Peyer's patch (tissue), 4 donors: Measurements from ENCODE around the gene SYT11.

Source experiments
- POLR2A ChIP-seq, 2 donors: fragments of 450-650 bp; IDR thresholded peaks; one replicate each; pipeline ENCODE4 v1.5.1; 2017; ENCODE audit warnings: antibody characterized with exemption in 2 of 2, mild to moderate bottlenecking in 2 of 2, moderate library complexity in 2 of 2
- TF ChIP-seq, protein P1 (sequence below), 6 experiments: fragments of 450-650 bp in 4 of 6; fragments of 200-600 bp in 2 of 6; sonication (generic) in 1 of 6; IDR thresholded peaks; one replicate each; pipeline ENCODE4 v1.5.1; 2017 to 2019; ENCODE audit warnings: antibody characterized with exemption in 6 of 6, mild to moderate bottlenecking in 3 of 6, moderate library complexity in 1 of 6

DNA sequence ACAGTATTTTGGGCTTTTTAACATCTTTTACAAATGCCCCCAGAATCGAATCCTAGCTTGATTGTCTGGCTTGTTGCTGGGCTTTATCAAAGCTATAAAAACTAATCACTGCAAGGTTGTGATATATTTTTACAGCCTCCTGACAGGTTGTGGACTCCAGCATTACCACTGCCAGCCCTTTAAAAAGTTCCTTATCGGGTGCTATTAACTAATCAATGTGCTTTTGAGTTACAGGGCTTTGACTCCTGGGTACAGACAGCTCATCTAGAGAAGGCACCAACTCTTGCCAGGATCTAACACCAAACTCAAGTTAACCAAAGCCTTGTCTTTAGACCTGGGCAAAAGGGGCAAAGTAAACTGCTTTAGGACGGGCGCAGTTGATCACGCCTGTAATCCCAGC, 19.0 kb upstream of the SYT11 start:
- TF ChIP-seq, protein P1, sequence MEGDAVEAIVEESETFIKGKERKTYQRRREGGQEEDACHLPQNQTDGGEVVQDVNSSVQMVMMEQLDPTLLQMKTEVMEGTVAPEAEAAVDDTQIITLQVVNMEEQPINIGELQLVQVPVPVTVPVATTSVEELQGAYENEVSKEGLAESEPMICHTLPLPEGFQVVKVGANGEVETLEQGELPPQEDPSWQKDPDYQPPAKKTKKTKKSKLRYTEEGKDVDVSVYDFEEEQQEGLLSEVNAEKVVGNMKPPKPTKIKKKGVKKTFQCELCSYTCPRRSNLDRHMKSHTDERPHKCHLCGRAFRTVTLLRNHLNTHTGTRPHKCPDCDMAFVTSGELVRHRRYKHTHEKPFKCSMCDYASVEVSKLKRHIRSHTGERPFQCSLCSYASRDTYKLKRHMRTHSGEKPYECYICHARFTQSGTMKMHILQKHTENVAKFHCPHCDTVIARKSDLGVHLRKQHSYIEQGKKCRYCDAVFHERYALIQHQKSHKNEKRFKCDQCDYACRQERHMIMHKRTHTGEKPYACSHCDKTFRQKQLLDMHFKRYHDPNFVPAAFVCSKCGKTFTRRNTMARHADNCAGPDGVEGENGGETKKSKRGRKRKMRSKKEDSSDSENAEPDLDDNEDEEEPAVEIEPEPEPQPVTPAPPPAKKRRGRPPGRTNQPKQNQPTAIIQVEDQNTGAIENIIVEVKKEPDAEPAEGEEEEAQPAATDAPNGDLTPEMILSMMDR (IDR thresholded peaks at IDR 0.05), result no peak
- TF ChIP-seq POLR2A (IDR thresholded peaks at IDR 0.05), result no peak
